ENCODE results near the gene ZIC4. TPM values are rescaled to one million over a fixed set of nuclear protein-coding genes. Genes with fewer than 3 reads are reported as not detected.

ZIC4 gene
- total and polyA plus RNA-seq, 11 donors: not detected

- ATAC-seq (no peak), DNase-seq (no peak)
- no peak overlapping the region for H3K27ac ChIP-seq
- no peak for TF ChIP-seq POLR2A (IDR thresholded peaks at IDR 0.05)
- no peak for TF ChIP-seq CTCF (IDR thresholded peaks at IDR 0.05)
- no peaks in the 10 kb centered on the region for H3K9me3 ChIP-seq
- H3K36me3 ChIP-seq: no peaks in the 10 kb centered on the region
- no peak overlapping the region for H3K4me3 ChIP-seq
- intact Hi-C loops (cut with DNase I): no loop called here
- H3K4me1 ChIP-seq: peaks cover 0 to 4% (median 0%) of the 10 kb centered on the region in 12 donors
- whole genome bisulfite sequencing, 4 donors: 4 to 8% (median 5%) methylated on average over 19 of the region's 19 CpGs
- peaks cover 39 to 98% (median 73%) of the 10 kb centered on the region in 9 donors for H3K27me3 ChIP-seq
These were observed 51.7 kb downstream of the ZIC4 start for GRCh38 chr3:147354623-147355022.

- 51 to 63% (median 54%) methylated on average over 2 of the region's 2 CpGs for WGBS, 4 donors
- peaks cover 7 to 77% (median 39%) of the 10 kb centered on the region in 9 donors for H3K27me3 ChIP-seq
- no peaks in the 10 kb centered on the region for H3K9me3 ChIP-seq
- TF ChIP-seq CTCF (IDR thresholded peaks at IDR 0.05) (no peak), POLR2A (IDR thresholded peaks at IDR 0.05) (no peak)
- no peak overlapping the region for H3K27ac ChIP-seq
- no peaks in the 10 kb centered on the region for H3K4me1 ChIP-seq
- intact Hi-C loops (cut with DNase I): no loop called here
- H3K4me3 ChIP-seq: no peak overlapping the region
- no peaks in the 10 kb centered on the region for H3K36me3 ChIP-seq
- DNase-seq (no peak), ATAC-seq (no peak)
These were observed 55.0 kb downstream of the ZIC4 start for GRCh38 chr3:147351301-147351700.

GRCh38 chr3:147348976-147349375 is 57.4 kb downstream of the ZIC4 start:
- DNase-seq (no peak), ATAC-seq (no peak)
- H3K27ac ChIP-seq: no peak overlapping the region
- whole genome bisulfite sequencing, 4 donors: 70 to 93% (median 83%) methylated on average over 1 of the region's 1 CpG
- no peaks in the 10 kb centered on the region for H3K9me3 ChIP-seq
- TF ChIP-seq POLR2A (IDR thresholded peaks at IDR 0.05): no peak
- TF ChIP-seq CTCF (IDR thresholded peaks at IDR 0.05): no peak
- H3K27me3 ChIP-seq: peaks cover 0 to 70% (median 16%) of the 10 kb centered on the region in 9 donors
- no peaks in the 10 kb centered on the region for H3K4me1 ChIP-seq
- no peaks in the 10 kb centered on the region for H3K36me3 ChIP-seq
- intact Hi-C loops (cut with DNase I): no loop called here
- H3K4me3 ChIP-seq: no peak overlapping the region

GRCh38 chr3:147343926-147344325 is 62.4 kb downstream of the ZIC4 start:
- no peak for TF ChIP-seq CTCF (IDR thresholded peaks at IDR 0.05)
- TF ChIP-seq POLR2A (IDR thresholded peaks at IDR 0.05): no peak
- Histone ChIP-seq H3K27ac (no peak overlapping the region), H3K4me1 (no peaks in the 10 kb centered on the region), H3K9me3 (no peaks in the 10 kb centered on the region), H3K27me3 (peaks cover 0 to 60% (median 0%) of the 10 kb centered on the region in 9 donors), H3K4me3 (no peak overlapping the region), H3K36me3 (no peaks in the 10 kb centered on the region)
- ATAC-seq: no peak
- 50 to 54% (median 52%) methylated on average over 1 of the region's 1 CpG for WGBS, 4 donors
- intact Hi-C loops (cut with DNase I): no loop called here
- no peak for DNase-seq

Data from heart left ventricle (tissue), 16 donors.